A549 (cell line): ENCODE results near the gene ACSL3. TPM values are rescaled to one million over a fixed set of nuclear protein-coding genes. Genes with fewer than 3 reads are reported as not detected.

Experiments
- ATAC-seq, 2 experiments: fragments of 200-7000 bp in 1 of 2; fragments of >200 bp in 1 of 2; cut with Nextera tagmentation in 1 of 2; cut with Tn5 transposase in 1 of 2; 3 replicates each; pipeline versions ENCODE4 v1.8.0 to v1.9.1; 2018 to 2020; ENCODE audit warnings: mild to moderate bottlenecking in 1 of 2, moderate library complexity in 1 of 2
- CTCF ChIA-PET: fragments of 300-600 bp; sonication (Branson Sonifier 250); formaldehyde crosslinking; extraction: SDS; loops from one replicate; lab custom pipeline; 2021; ENCODE audit warnings: antibody characterized with exemption, inconsistent platforms; lab: Yijun Ruan, JAX
- POLR2A ChIA-PET: fragments of 350-600 bp; formaldehyde crosslinking; extraction: SDS; loops from one replicate; lab custom pipeline; 2021; ENCODE audit warnings: antibody characterized with exemption, inconsistent platforms; lab: Yijun Ruan, JAX
- DNase-seq, 2 experiments: peaks; one replicate each; pipeline versions ENCODE4 v3.0.0 to v3.0.0-alpha.2; 2011 to 2016; ENCODE audit warnings: low read depth in 1 of 2, low spot score in 1 of 2
- FAIRE-seq: peaks from 2 replicates; lab custom pipeline; 2011; peaks lifted over from hg19 to GRCh38; lab: Jason Lieb, UNC
- H3K27ac ChIP-seq, 2 experiments: fragments of >200 bp; sonication (Bioruptor Twin); formaldehyde crosslinking; 3 replicates each; pipeline ENCODE4 v1.5.1; 2016 to 2017
- H3K4me1 ChIP-seq: fragments of >200 bp; sonication (Bioruptor Twin); formaldehyde crosslinking; 3 replicates; pipeline ENCODE4 v1.6.1; 2016
- H3K4me2 ChIP-seq: fragments of >200 bp; sonication (Bioruptor Twin); formaldehyde crosslinking; 3 replicates; pipeline ENCODE4 v1.6.1; 2016
- H3K4me3 ChIP-seq: fragments of >200 bp; sonication (Bioruptor Twin); formaldehyde crosslinking; 3 replicates; pipeline ENCODE4 v1.5.1; 2016
- H3K9me3 ChIP-seq: fragments of >200 bp; sonication (Bioruptor Twin); formaldehyde crosslinking; 3 replicates; pipeline ENCODE4 v1.6.1; 2016
- BCL3 ChIP-seq: fragments of >200 bp; sonication (Bioruptor Twin); formaldehyde crosslinking; IDR thresholded peaks from 3 replicates; pipeline ENCODE4 v1.6.1; 2016
- CBX2 ChIP-seq: fragments of 200-600 bp; sonication (generic); IDR thresholded peaks from 2 replicates; pipeline ENCODE4 v1.6.1; 2016; ENCODE audit warnings: low read depth, mild to moderate bottlenecking, borderline replicate concordance
- CBX8 ChIP-seq: fragments of 200-600 bp; sonication (generic); IDR thresholded peaks from 2 replicates; pipeline ENCODE4 v1.6.1; 2016
- CHD2 ChIP-seq: fragments of 150-350 bp; IDR thresholded peaks from 2 replicates; pipeline ENCODE4 v1.6.1; 2014; ENCODE audit warnings: low read length; ENCODE audit not compliant: partially characterized antibody
- CHD4 ChIP-seq: fragments of 200-600 bp; sonication (generic); IDR thresholded peaks from 2 replicates; pipeline ENCODE4 v1.6.1; 2016; ENCODE audit warnings: antibody characterized with exemption, mild to moderate bottlenecking, borderline replicate concordance
- CTCF ChIP-seq: fragments of >200 bp; sonication (Bioruptor Twin); formaldehyde crosslinking; IDR thresholded peaks from 3 replicates; pipeline ENCODE4 v1.5.1; 2016
- EHF ChIP-seq: fragments of 250-450 bp; sonication (Bioruptor Pico); IDR thresholded peaks from 2 replicates; pipeline ENCODE4 v1.5.0; 2020; ENCODE audit warnings: mild to moderate bottlenecking
- EHMT2 ChIP-seq: fragments of 200-600 bp; sonication (generic); IDR thresholded peaks from 2 replicates; pipeline ENCODE4 v1.6.1; 2016; ENCODE audit warnings: antibody characterized with exemption, low read depth, mild to moderate bottlenecking, moderate library complexity
- ELK1 ChIP-seq: fragments of 150-350 bp; IDR thresholded peaks from 2 replicates; pipeline ENCODE4 v1.6.1; 2014; ENCODE audit warnings: low read depth, mild to moderate bottlenecking, low read length
- EP300 ChIP-seq, 2 experiments: fragments of >200 bp; sonication (Bioruptor Twin); formaldehyde crosslinking; IDR thresholded peaks; 2 replicates in 1 of 2; 3 replicates in 1 of 2; pipeline ENCODE4 v1.6.1; 2016 to 2017
- FOSL2 ChIP-seq, 2 experiments: fragments of 450-650 bp in 1 of 2; fragments of >200 bp in 1 of 2; sonication (Bioruptor Twin) in 1 of 2; formaldehyde crosslinking; IDR thresholded peaks; 2 replicates each; pipeline versions ENCODE4 v1.5.0 to v1.6.1; 2016 to 2020; ENCODE audit warnings: mild to moderate bottlenecking in 1 of 2, moderate library complexity in 1 of 2
- FOXS1 ChIP-seq: fragments of 250-450 bp; sonication (Bioruptor Pico); IDR thresholded peaks from 2 replicates; pipeline ENCODE4 v1.5.0; 2020; ENCODE audit warnings: mild to moderate bottlenecking, moderate library complexity
- HMGXB4 ChIP-seq: fragments of 250-450 bp; sonication (Bioruptor Pico); IDR thresholded peaks from 2 replicates; pipeline ENCODE4 v1.5.0; 2021; ENCODE audit warnings: mild to moderate bottlenecking, moderate library complexity, borderline replicate concordance
- HOXB5 ChIP-seq: fragments of 250-450 bp; sonication (Bioruptor Pico); IDR thresholded peaks from 2 replicates; pipeline ENCODE4 v1.5.0; 2020; ENCODE audit warnings: mild to moderate bottlenecking, moderate library complexity
- JUNB ChIP-seq: fragments of >200 bp; sonication (Bioruptor Twin); formaldehyde crosslinking; IDR thresholded peaks from 2 replicates; pipeline ENCODE4 v1.6.1; 2016
- KDM5A ChIP-seq: fragments of 200-600 bp; sonication (generic); IDR thresholded peaks from 2 replicates; pipeline ENCODE4 v1.6.1; 2016; ENCODE audit warnings: antibody characterized with exemption, mild to moderate bottlenecking
- MAZ ChIP-seq: fragments of 150-350 bp; IDR thresholded peaks from 2 replicates; pipeline ENCODE4 v1.6.1; 2014; ENCODE audit warnings: antibody characterized with exemption, low read depth, low read length, borderline replicate concordance
- MYC ChIP-seq: IDR thresholded peaks from 2 replicates; pipeline ENCODE4 v1.6.1; 2012; ENCODE audit warnings: mild to moderate bottlenecking, inconsistent platforms, low read length, improper control_type of control experiment, borderline replicate concordance
- NFE2L2 ChIP-seq: fragments of 150-350 bp; conservative IDR thresholded peaks from 2 replicates; pipeline ENCODE4 v1.6.1; 2014; ENCODE audit warnings: low read length
- PBX3 ChIP-seq: IDR thresholded peaks from 2 replicates; pipeline ENCODE4 v1.6.1; 2012
- POLR2AphosphoS2 ChIP-seq: conservative IDR thresholded peaks from 2 replicates; pipeline ENCODE4 v1.6.1; 2012; ENCODE audit warnings: low read length, improper control_type of control experiment, inconsistent platforms
- RAD21 ChIP-seq, 2 experiments: fragments of >200 bp in 1 of 2; sonication (Bioruptor Twin) in 1 of 2; formaldehyde crosslinking in 1 of 2; IDR thresholded peaks in 1 of 2; conservative IDR thresholded peaks in 1 of 2; 2 replicates in 1 of 2; 3 replicates in 1 of 2; pipeline ENCODE4 v1.6.1; 2012 to 2018; ENCODE audit warnings: inconsistent platforms in 1 of 2
- RCOR1 ChIP-seq: fragments of 150-350 bp; IDR thresholded peaks from 2 replicates; pipeline ENCODE4 v1.6.1; 2014; ENCODE audit warnings: antibody characterized with exemption, low read length, low read depth
- RFX5 ChIP-seq: fragments of 450-650 bp; IDR thresholded peaks from 2 replicates; pipeline ENCODE4 v1.7.1; 2014; ENCODE audit warnings: antibody characterized with exemption, mild to moderate bottlenecking, moderate library complexity
- RNF2 ChIP-seq: fragments of 200-600 bp; sonication (generic); IDR thresholded peaks from 2 replicates; pipeline ENCODE4 v1.6.1; 2016; ENCODE audit warnings: low read depth, mild to moderate bottlenecking, antibody characterized with exemption, moderate library complexity, borderline replicate concordance
- SMC3 ChIP-seq: fragments of >200 bp; sonication (Bioruptor Twin); formaldehyde crosslinking; IDR thresholded peaks from 3 replicates; pipeline ENCODE4 v1.6.1; 2018; ENCODE audit warnings: inconsistent platforms
- SREBF2 ChIP-seq: fragments of 450-650 bp; IDR thresholded peaks from 2 replicates; pipeline ENCODE4 v1.6.1; 2014; ENCODE audit warnings: mild to moderate bottlenecking, moderate library complexity
- TFCP2L1 ChIP-seq: fragments of 250-450 bp; sonication (Bioruptor Pico); IDR thresholded peaks from 2 replicates; pipeline ENCODE4 v1.5.0; 2021; ENCODE audit warnings: mild to moderate bottlenecking
- TP53 ChIP-seq: fragments of 250-450 bp; sonication (Bioruptor Pico); IDR thresholded peaks from 2 replicates; pipeline ENCODE4 v1.5.0; 2021; ENCODE audit warnings: mild to moderate bottlenecking, moderate library complexity
- ZC3H11A ChIP-seq: fragments of 450-650 bp; IDR thresholded peaks from 2 replicates; pipeline ENCODE4 v1.6.1; 2014; ENCODE audit warnings: antibody characterized with exemption, mild to moderate bottlenecking
- ZFP36 ChIP-seq: fragments of 450-650 bp; IDR thresholded peaks from 2 replicates; pipeline ENCODE4 v1.6.1; 2014; ENCODE audit warnings: borderline replicate concordance; ENCODE audit not compliant: partially characterized antibody
- ZNF302 ChIP-seq: fragments of 250-450 bp; sonication (Bioruptor Pico); IDR thresholded peaks from 2 replicates; pipeline ENCODE4 v1.9.0; 2021; ENCODE audit warnings: inconsistent platforms, mild to moderate bottlenecking, moderate library complexity
- ZSCAN20 ChIP-seq: fragments of 250-450 bp; sonication (Bioruptor Pico); IDR thresholded peaks from 2 replicates; pipeline ENCODE4 v1.8.0; 2022; ENCODE audit warnings: mild to moderate bottlenecking, moderate library complexity
- WGBS: methylation state at CpG from one replicate; pipeline ENCODE4 v1.1.6; 2017; ENCODE audit errors: missing lambda C conversion rate; 5-methylcytosine and 5-hydroxymethylcytosine counted together
- polyA plus RNA-seq, 4 experiments: library from polyadenylated mRNA; depleted of rRNA in 3 of 4; stranded (reverse); fragments of >200 nt; fragmentation: RNase III in 1 of 4; extraction: RNeasy Plus Mini Kit Qiagen cat#74134 plus additional on column Dnase treatment in 1 of 4; gene quantifications; 2 replicates in 3 of 4; 3 replicates in 1 of 4; pipeline ENCODE4 v1.2.3, GENCODE V29; 2011 to 2017

Gene ACSL3
- polyA plus RNA-seq, 2 of the 4 experiments (the other 2 are of a cell fraction), result 142 to 160 TPM

GRCh38 chr2:222903234-222904220, 42.7 kb downstream of the ACSL3 start:
- ATAC-seq, result peak; percentile 69 to 83
- Histone ChIP-seq H3K4me3 (no peak overlapping the region), H3K9me3 (no peaks in the 10 kb centered on the region), H3K4me2 (peak overlapping the region; percentile 31), H3K27ac (peak overlapping the region; percentile 13 to 61; a peak in 4 of 6 replicates), H3K4me1 (peaks cover 63% of the 10 kb centered on the region)
- ChIA-PET POLR2A (no interaction called here), CTCF (interaction anchor here (0.5 to 5.9 kb wide), 36 partner anchors 9 to 840 kb away, joined by 3 to 71 read pairs (median 4); no protein-coding TSS in a partner anchor)
- WGBS, result 77% methylated on average over 16 of the region's 16 CpGs
- DNase-seq, result peak; percentile 52 to 72
- FAIRE-seq, result no peak
- TF ChIP-seq RAD21 (conservative IDR thresholded peaks at IDR 0.05 in 1 of 2, IDR thresholded peaks at IDR 0.05 in 1 of 2) (peak; percentile 82 to 86), TP53 (CRISPR knock-in tag) (no peak), EHMT2 (no peak), MAZ (no peak), CBX2 (no peak), FOXS1 (no peak), CBX8 (no peak), BCL3 (no peak), TFCP2L1 (CRISPR knock-in tag) (no peak), RFX5 (no peak), ZNF302 (CRISPR knock-in tag) (no peak), RCOR1 (no peak), HOXB5 (CRISPR knock-in tag) (no peak), POLR2AphosphoS2 (no peak), FOSL2 (IDR thresholded peaks at IDR 0.05) (no peak), FOSL2 (CRISPR knock-in tag; IDR thresholded peaks at IDR 0.05) (0 out of 2 replicates have a peak, but pooled peaks have one; percentile 25), EHF (CRISPR knock-in tag) (no peak), MYC (no peak), ELK1 (no peak), ZC3H11A (no peak), PBX3 (no peak), ZFP36 (no peak), SMC3 (peak; percentile 86), KDM5A (no peak), RNF2 (no peak), SREBF2 (no peak), HMGXB4 (no peak), ZSCAN20 (CRISPR knock-in tag) (no peak), CHD4 (no peak), JUNB (no peak), EP300 (IDR thresholded peaks at IDR 0.05) (no peak), NFE2L2 (no peak), CHD2 (no peak), CTCF (peak; percentile 78)
